Measurements from ENCODE around the gene CHDH. TPM values are rescaled to one million over a fixed set of nuclear protein-coding genes. Genes with fewer than 3 reads are reported as not detected.

The CHDH gene
- total RNA-seq, 2 experiments from 2014 or later: 0.03 to 2.3 TPM

DNA sequence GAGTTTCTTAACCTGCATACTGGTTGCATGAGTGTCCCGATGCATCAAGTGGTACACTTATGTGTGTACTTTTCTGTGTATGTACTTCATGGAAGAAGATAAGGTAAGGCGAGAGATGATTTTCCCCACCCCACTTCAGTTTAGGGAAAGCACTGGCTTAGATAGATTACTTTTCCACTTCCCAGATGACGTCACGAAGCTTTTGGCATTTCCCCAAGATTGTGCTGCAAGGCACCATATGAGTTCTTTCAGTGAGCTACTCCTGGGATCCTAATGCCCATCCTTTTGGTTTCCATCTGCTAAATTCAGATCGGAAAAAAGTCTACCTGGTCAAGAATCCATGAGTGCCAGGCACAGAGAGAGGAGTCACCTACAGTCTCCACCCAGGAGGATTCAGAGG lies 4.7 kb upstream of the CHDH start:
- TF ChIP-seq, protein P1, sequence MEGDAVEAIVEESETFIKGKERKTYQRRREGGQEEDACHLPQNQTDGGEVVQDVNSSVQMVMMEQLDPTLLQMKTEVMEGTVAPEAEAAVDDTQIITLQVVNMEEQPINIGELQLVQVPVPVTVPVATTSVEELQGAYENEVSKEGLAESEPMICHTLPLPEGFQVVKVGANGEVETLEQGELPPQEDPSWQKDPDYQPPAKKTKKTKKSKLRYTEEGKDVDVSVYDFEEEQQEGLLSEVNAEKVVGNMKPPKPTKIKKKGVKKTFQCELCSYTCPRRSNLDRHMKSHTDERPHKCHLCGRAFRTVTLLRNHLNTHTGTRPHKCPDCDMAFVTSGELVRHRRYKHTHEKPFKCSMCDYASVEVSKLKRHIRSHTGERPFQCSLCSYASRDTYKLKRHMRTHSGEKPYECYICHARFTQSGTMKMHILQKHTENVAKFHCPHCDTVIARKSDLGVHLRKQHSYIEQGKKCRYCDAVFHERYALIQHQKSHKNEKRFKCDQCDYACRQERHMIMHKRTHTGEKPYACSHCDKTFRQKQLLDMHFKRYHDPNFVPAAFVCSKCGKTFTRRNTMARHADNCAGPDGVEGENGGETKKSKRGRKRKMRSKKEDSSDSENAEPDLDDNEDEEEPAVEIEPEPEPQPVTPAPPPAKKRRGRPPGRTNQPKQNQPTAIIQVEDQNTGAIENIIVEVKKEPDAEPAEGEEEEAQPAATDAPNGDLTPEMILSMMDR (conservative IDR thresholded peaks at IDR 0.05; ENCODE audit: low read length): no peak
- no peak for TF ChIP-seq EZH2phosphoT487 (IDR thresholded peaks at IDR 0.05; ENCODE audit: borderline replicate concordance, low read depth, low read length)
- CTCF ChIA-PET (ENCODE audit: unreplicated experiment): no interaction called here
- Histone ChIP-seq H3K9me3 (ENCODE audit: low read length) (no peaks in the 10 kb centered on the region), H3K9me2 (ENCODE audit: insufficient read depth, low read length) (no peaks in the 10 kb centered on the region), H3K4me3 (ENCODE audit: low read depth, low read length, poor library complexity, severe bottlenecking) (no peak overlapping the region), H3K4me2 (ENCODE audit: low read length) (no peak overlapping the region), H3K4me1 (ENCODE audit: insufficient read depth, low read length, poor library complexity, severe bottlenecking) (no peaks in the 10 kb centered on the region), H2AFZ (ENCODE audit: low read length) (no peak overlapping the region), H3K27ac (ENCODE audit: low read depth, low read length, poor library complexity, severe bottlenecking) (no peak overlapping the region), H3K36me3 (ENCODE audit: insufficient read depth, low read length) (no peaks in the 10 kb centered on the region), H4K20me1 (ENCODE audit: insufficient read depth, low read length) (no peaks in the 10 kb centered on the region), H3K79me2 (ENCODE audit: insufficient read depth, low read depth, low read length) (no peaks in the 10 kb centered on the region)
- BruUV-seq (replicated peaks): no TSS peak
- POLR2A ChIA-PET: no interaction called here
- DNase-seq (ENCODE audit: low spot score): no peak
- intact Hi-C loops (cut with micrococcal nuclease; ENCODE audit: unreplicated experiment): no loop called here

DNA sequence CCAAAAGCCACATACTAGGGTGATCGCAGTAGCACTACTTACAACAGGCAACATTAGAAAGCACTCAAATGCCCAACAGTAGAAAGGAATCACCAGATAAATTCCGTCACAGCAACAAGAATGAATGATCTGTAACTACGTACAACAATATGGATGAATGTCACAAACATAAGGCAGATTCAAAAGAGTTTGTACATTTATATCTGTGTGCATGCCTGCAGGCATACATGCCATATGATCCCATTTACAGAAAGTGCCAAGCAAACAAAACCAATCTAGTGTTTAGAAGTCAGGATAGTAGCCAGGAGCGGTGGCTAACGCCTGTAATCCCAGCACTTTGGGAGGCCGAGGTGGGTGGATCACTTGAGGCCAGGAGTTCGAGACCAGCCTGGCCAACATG lies 3.7 kb upstream of the CHDH start:
- Histone ChIP-seq H3K4me3 (ENCODE audit: low read depth, low read length, poor library complexity, severe bottlenecking) (no peak overlapping the region), H3K4me2 (ENCODE audit: low read length) (no peak overlapping the region), H4K20me1 (ENCODE audit: insufficient read depth, low read length) (no peaks in the 10 kb centered on the region), H3K27ac (ENCODE audit: low read depth, low read length, poor library complexity, severe bottlenecking) (no peak overlapping the region), H2AFZ (ENCODE audit: low read length) (no peak overlapping the region), H3K79me2 (ENCODE audit: insufficient read depth, low read depth, low read length) (no peaks in the 10 kb centered on the region), H3K4me1 (ENCODE audit: insufficient read depth, low read length, poor library complexity, severe bottlenecking) (no peaks in the 10 kb centered on the region), H3K36me3 (ENCODE audit: insufficient read depth, low read length) (no peaks in the 10 kb centered on the region), H3K9me2 (ENCODE audit: insufficient read depth, low read length) (no peaks in the 10 kb centered on the region), H3K9me3 (ENCODE audit: low read length) (no peaks in the 10 kb centered on the region)
- no peak for TF ChIP-seq EZH2phosphoT487 (IDR thresholded peaks at IDR 0.05; ENCODE audit: borderline replicate concordance, low read depth, low read length)
- DNase-seq (ENCODE audit: low spot score): no peak
- POLR2A ChIA-PET: no interaction called here
- intact Hi-C loops (cut with micrococcal nuclease; ENCODE audit: unreplicated experiment): no loop called here
- no TSS peak for BruUV-seq (replicated peaks)
- CTCF ChIA-PET (ENCODE audit: unreplicated experiment): no interaction called here

DNA sequence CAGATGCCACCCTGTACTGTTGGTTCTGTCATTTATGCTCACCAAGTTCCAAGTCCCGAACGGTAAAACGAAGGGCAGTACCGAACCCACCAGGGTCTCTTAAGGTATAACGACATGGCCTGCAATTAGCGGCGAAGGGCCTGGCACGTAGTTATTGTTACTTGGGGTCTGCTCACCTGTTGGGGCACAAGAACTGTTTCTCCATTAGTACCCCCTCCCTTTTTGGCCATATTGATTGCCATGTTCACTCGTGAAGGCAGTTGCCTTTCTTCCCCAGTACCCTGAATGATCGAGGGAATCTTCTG lies 584 bp upstream of the CHDH start:
- Histone ChIP-seq H3K36me3 (ENCODE audit: insufficient read depth, low read length) (no peaks in the 10 kb centered on the region), H3K4me2 (ENCODE audit: low read length) (no peak overlapping the region; the same call in 1 of the 2 replicates), H4K20me1 (ENCODE audit: insufficient read depth, low read length) (no peaks in the 10 kb centered on the region), H3K79me2 (ENCODE audit: insufficient read depth, low read depth, low read length) (no peaks in the 10 kb centered on the region), H3K27ac (ENCODE audit: low read depth, low read length, poor library complexity, severe bottlenecking) (no peak overlapping the region), H3K9me2 (ENCODE audit: insufficient read depth, low read length) (no peaks in the 10 kb centered on the region), H2AFZ (ENCODE audit: low read length) (no peak overlapping the region), H3K4me1 (ENCODE audit: insufficient read depth, low read length, poor library complexity, severe bottlenecking) (peaks cover 15% of the 10 kb centered on the region), H3K4me3 (ENCODE audit: low read depth, low read length, poor library complexity, severe bottlenecking) (no peak overlapping the region), H3K9me3 (ENCODE audit: low read length) (no peaks in the 10 kb centered on the region)
- CTCF ChIA-PET (ENCODE audit: unreplicated experiment): no interaction called here
- POLR2A ChIA-PET: interaction anchor here (0.8 to 0.9 kb wide), 3 partner anchors 16 to 58 kb away, joined by 3 read pairs; no protein-coding TSS in a partner anchor
- intact Hi-C loops (cut with micrococcal nuclease; ENCODE audit: unreplicated experiment): no loop called here
- no peak for DNase-seq (ENCODE audit: low spot score)
- BruUV-seq (replicated peaks): no TSS peak
- TF ChIP-seq EZH2phosphoT487 (IDR thresholded peaks at IDR 0.05; ENCODE audit: borderline replicate concordance, low read depth, low read length): no peak
- TF ChIP-seq, protein P1 (conservative IDR thresholded peaks at IDR 0.05; ENCODE audit: low read length): no peak
